ENCODE data around the gene STAC2. TPM values are rescaled to one million over a fixed set of nuclear protein-coding genes. Genes with fewer than 3 reads are reported as not detected.

The STAC2 gene
- total RNA-seq, 4 donors from 2014 or later: 0.17 to 0.29 TPM; not detected in 2

- DNase-seq (ENCODE audit: extremely low spot score): no peak
- Histone ChIP-seq H3K36me3 (no peaks in the 10 kb centered on the region), H3K4me3 (no peak overlapping the region), H3K27ac (replicated peaks in 1 of 4) (no peak overlapping the region), H3K4me1 (peaks cover 15 to 27% (median 24%) of the 10 kb centered on the region in 4 donors), H3K9me3 (no peaks in the 10 kb centered on the region), H3K27me3 (peaks cover 0 to 99% (median 20%) of the 10 kb centered on the region in 4 donors)
- TF ChIP-seq POLR2A (IDR thresholded peaks at IDR 0.05; ENCODE audit: low read depth) (no peak), POLR2AphosphoS5 (IDR thresholded peaks at IDR 0.05) (no peak), EP300 (IDR thresholded peaks at IDR 0.05) (no peak)
- TF ChIP-seq, protein P1, sequence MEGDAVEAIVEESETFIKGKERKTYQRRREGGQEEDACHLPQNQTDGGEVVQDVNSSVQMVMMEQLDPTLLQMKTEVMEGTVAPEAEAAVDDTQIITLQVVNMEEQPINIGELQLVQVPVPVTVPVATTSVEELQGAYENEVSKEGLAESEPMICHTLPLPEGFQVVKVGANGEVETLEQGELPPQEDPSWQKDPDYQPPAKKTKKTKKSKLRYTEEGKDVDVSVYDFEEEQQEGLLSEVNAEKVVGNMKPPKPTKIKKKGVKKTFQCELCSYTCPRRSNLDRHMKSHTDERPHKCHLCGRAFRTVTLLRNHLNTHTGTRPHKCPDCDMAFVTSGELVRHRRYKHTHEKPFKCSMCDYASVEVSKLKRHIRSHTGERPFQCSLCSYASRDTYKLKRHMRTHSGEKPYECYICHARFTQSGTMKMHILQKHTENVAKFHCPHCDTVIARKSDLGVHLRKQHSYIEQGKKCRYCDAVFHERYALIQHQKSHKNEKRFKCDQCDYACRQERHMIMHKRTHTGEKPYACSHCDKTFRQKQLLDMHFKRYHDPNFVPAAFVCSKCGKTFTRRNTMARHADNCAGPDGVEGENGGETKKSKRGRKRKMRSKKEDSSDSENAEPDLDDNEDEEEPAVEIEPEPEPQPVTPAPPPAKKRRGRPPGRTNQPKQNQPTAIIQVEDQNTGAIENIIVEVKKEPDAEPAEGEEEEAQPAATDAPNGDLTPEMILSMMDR (IDR thresholded peaks at IDR 0.05): no peak
- 84% methylated on average over 1 of the region's 1 CpG for WGBS
- intact Hi-C loops (cut with DNase I): no loop called here
Observed at GRCh38 chr17:39230361-39230760, 4.6 kb upstream of the STAC2 start.

- no peak for DNase-seq (ENCODE audit: extremely low spot score)
- no peak overlapping the region for H3K4me3 ChIP-seq
- peaks cover 19 to 37% (median 34%) of the 10 kb centered on the region in 4 donors for H3K4me1 ChIP-seq
- H3K27ac ChIP-seq (replicated peaks in 1 of 4): no peak overlapping the region
- no peaks in the 10 kb centered on the region for H3K9me3 ChIP-seq
- TF ChIP-seq POLR2AphosphoS5 (IDR thresholded peaks at IDR 0.05) (no peak), POLR2A (IDR thresholded peaks at IDR 0.05; ENCODE audit: low read depth) (no peak), EP300 (IDR thresholded peaks at IDR 0.05) (no peak)
- TF ChIP-seq, protein P1 (IDR thresholded peaks at IDR 0.05): no peak
- no peaks in the 10 kb centered on the region for H3K36me3 ChIP-seq
- intact Hi-C loops (cut with DNase I): no loop called here
- peaks cover 0 to 99% (median 27%) of the 10 kb centered on the region in 4 donors for H3K27me3 ChIP-seq
- WGBS: 69% methylated on average over 11 of the region's 11 CpGs
Observed at GRCh38 chr17:39229274-39229913, 3.6 kb upstream of the STAC2 start.

- no peak overlapping the region for H3K27ac ChIP-seq (replicated peaks in 1 of 4)
- DNase-seq (ENCODE audit: extremely low spot score): no peak
- no peaks in the 10 kb centered on the region for H3K36me3 ChIP-seq
- H3K4me3 ChIP-seq: no peak overlapping the region
- H3K4me1 ChIP-seq: peaks cover 19 to 38% (median 33%) of the 10 kb centered on the region in 4 donors
- H3K27me3 ChIP-seq: peaks cover 0 to 87% (median 27%) of the 10 kb centered on the region in 4 donors
- WGBS: 62% methylated on average over 2 of the region's 2 CpGs
- no peaks in the 10 kb centered on the region for H3K9me3 ChIP-seq
- TF ChIP-seq EP300 (IDR thresholded peaks at IDR 0.05) (no peak), POLR2A (IDR thresholded peaks at IDR 0.05; ENCODE audit: low read depth) (no peak), POLR2AphosphoS5 (IDR thresholded peaks at IDR 0.05) (no peak)
- TF ChIP-seq, protein P1 (IDR thresholded peaks at IDR 0.05): no peak
- intact Hi-C loops (cut with DNase I): no loop called here
Observed at GRCh38 chr17:39227364-39227919, 1.7 kb upstream of the STAC2 start.

DNA sequence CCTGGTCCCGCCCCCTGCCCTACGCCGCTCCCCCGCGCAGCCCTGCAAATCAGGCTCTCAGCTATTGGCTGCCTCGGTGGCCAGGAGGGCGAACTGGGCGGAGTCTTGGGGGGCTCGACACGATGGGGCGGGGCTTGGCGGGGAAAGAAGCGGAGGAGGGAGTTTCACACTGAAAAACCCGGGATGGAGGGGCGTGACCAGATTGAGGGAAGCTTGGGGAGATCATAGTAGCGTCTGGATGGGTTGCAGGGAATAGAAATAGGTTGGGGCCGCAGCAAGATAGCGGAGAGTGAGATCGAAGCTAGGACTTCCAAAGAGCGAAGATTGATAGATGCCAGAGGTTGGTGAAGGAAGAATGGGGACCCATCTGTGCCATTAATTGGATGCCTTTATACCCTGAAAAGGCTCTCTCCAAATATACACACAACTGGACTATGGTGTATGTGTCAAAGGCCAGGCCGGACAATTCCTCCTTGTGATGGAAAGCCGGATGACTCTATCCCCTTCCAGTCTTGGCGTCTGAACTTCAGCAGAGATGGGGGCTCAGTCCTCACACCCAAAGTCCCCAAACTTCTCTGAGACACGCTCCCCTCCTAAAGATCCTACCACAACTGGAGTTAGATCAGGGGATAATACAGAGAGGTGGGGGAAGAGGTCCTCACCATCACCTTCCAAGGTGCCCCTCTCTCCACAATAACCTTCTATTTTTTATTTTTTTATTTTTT, 376 bp upstream of the STAC2 start:
- intact Hi-C loops (cut with DNase I): no loop called here
- TF ChIP-seq EP300 (IDR thresholded peaks at IDR 0.05) (no peak), POLR2AphosphoS5 (IDR thresholded peaks at IDR 0.05) (no peak)
- Histone ChIP-seq H3K36me3 (no peaks in the 10 kb centered on the region), H3K4me1 (peaks cover 14 to 25% (median 21%) of the 10 kb centered on the region in 4 donors), H3K27me3 (peaks cover 0 to 77% (median 21%) of the 10 kb centered on the region in 4 donors), H3K4me3 (peak overlapping the region; percentile 51 to 55 (median 53)), H3K9me3 (no peaks in the 10 kb centered on the region), H3K27ac (replicated peaks in 1 of 4) (no peak overlapping the region)
- WGBS: 16% methylated on average over 21 of the region's 24 CpGs
- no peak for DNase-seq (ENCODE audit: extremely low spot score)

- intact Hi-C loops (cut with DNase I): no loop called here
- no peaks in the 10 kb centered on the region for H3K36me3 ChIP-seq
- peak overlapping the region; percentile 51 to 55 (median 53) for H3K4me3 ChIP-seq
- no peaks in the 10 kb centered on the region for H3K9me3 ChIP-seq
- WGBS: 7% methylated on average over 30 of the region's 68 CpGs
- peaks cover 14 to 23% (median 21%) of the 10 kb centered on the region in 4 donors for H3K4me1 ChIP-seq
- TF ChIP-seq, protein P1 (IDR thresholded peaks at IDR 0.05): no peak
- no peak for TF ChIP-seq POLR2A (IDR thresholded peaks at IDR 0.05; ENCODE audit: low read depth)
- no peak for TF ChIP-seq POLR2AphosphoS5 (IDR thresholded peaks at IDR 0.05)
- TF ChIP-seq EP300 (IDR thresholded peaks at IDR 0.05): no peak
- peaks cover 0 to 64% (median 19%) of the 10 kb centered on the region in 4 donors for H3K27me3 ChIP-seq
- H3K27ac ChIP-seq (replicated peaks in 1 of 4): no peak overlapping the region
- no peak for DNase-seq (ENCODE audit: extremely low spot score)
Observed at GRCh38 chr17:39224778-39225307, 902 bp downstream of the STAC2 start.

All from esophagus muscularis mucosa (tissue), 4 donors.